HepG2 (cell line): ENCODE measurements around the gene CRADD.

Source experiments
- ADNP ChIP-seq: sonication (generic); formaldehyde crosslinking; IDR thresholded peaks from 2 replicates; pipeline ENCODE4 v1.4.0; 2020; ENCODE audit warnings: missing genetic modification reagents
- CBX5 ChIP-seq: sonication (generic); formaldehyde crosslinking; IDR thresholded peaks from 2 replicates; pipeline ENCODE4 v1.4.0; 2020; ENCODE audit warnings: missing genetic modification reagents, borderline replicate concordance
- EZH2 ChIP-seq: conservative IDR thresholded peaks from 2 replicates; pipeline ENCODE4 v1.6.1; 2012; ENCODE audit warnings: mild to moderate bottlenecking, low read depth, low read length, moderate library complexity
- JUN ChIP-seq: sonication (generic); formaldehyde crosslinking; IDR thresholded peaks from 2 replicates; pipeline ENCODE4 v1.4.0; 2020; ENCODE audit warnings: mild to moderate bottlenecking, missing genetic modification reagents
- KAT8 ChIP-seq: IDR thresholded peaks from 2 replicates; pipeline ENCODE4 v1.6.1; 2016; ENCODE audit warnings: missing genetic modification reagents, missing compliant biosample characterization
- MTA3 ChIP-seq: sonication (generic); formaldehyde crosslinking; IDR thresholded peaks from 2 replicates; pipeline ENCODE4 v1.4.0; 2020; ENCODE audit warnings: missing genetic modification reagents
- SP1 ChIP-seq, 2 experiments: fragments of 450-650 bp in 1 of 2; sonication (generic) in 1 of 2; formaldehyde crosslinking in 1 of 2; IDR thresholded peaks; 2 replicates each; pipeline versions ENCODE4 v1.4.0 to v1.6.1; 2016 to 2020; ENCODE audit warnings: missing genetic modification reagents in 1 of 2
- ZBTB49 ChIP-seq: sonication (generic); formaldehyde crosslinking; IDR thresholded peaks from 2 replicates; pipeline ENCODE4 v1.4.0; 2020; ENCODE audit warnings: missing genetic modification reagents, borderline replicate concordance
- ZNF160 ChIP-seq: sonication (generic); formaldehyde crosslinking; IDR thresholded peaks from 2 replicates; pipeline ENCODE4 v1.8.0; 2022; ENCODE audit warnings: mild to moderate bottlenecking, inconsistent platforms, missing genetic modification reagents
- ZNF263 ChIP-seq: sonication (generic); formaldehyde crosslinking; IDR thresholded peaks from 2 replicates; pipeline ENCODE4 v1.4.0; 2020; ENCODE audit warnings: missing genetic modification reagents

- TF ChIP-seq EZH2 (no peak), KAT8 (CRISPR knock-in tag) (no peak), ADNP (CRISPR knock-in tag) (no peak), SP1 (IDR thresholded peaks at IDR 0.05) (no peak), SP1 (CRISPR knock-in tag; IDR thresholded peaks at IDR 0.05) (no peak), MTA3 (CRISPR knock-in tag) (no peak), JUN (no peak), ZNF263 (CRISPR knock-in tag) (no peak), CBX5 (CRISPR knock-in tag) (no peak), ZNF160 (no peak), ZBTB49 (CRISPR knock-in tag) (no peak)
Measured at GRCh38 chr12:93819050-93819491, 141.9 kb downstream of the CRADD start.
